DMS53 (cell line): ENCODE measurements around the gene PCBP3.
"Not testable (repeated sequence)": the region's sequence is repeated elsewhere in the genome, so short reads cannot be mapped to it uniquely, and the experiment has no call there.

Source experiments
- DNase-seq: peaks from one replicate; lab custom pipeline; 2025; lab: John Stamatoyannopoulos, UW

The PCBP3 gene

DNA sequence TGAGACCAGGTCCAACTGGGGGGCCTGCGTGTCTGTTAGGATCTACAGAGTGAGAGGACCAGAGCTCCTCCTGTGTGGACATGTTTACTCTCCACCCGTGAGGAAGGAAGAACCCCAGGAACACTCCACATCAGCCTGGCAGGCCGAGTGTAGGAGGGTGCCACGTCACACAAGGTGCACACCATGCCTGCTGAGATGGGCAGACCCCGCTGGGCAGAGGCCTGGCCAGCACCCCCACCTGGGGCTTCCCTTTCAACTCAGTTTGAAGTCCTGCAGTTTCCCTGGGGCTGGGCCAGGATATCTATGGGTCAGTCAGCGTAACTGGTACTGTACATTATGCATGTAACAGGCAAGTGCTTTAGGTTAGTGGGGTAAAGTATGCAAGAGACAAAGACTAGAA, 30.1 kb upstream of the PCBP3 start:
- DNase-seq = no peak

DNA sequence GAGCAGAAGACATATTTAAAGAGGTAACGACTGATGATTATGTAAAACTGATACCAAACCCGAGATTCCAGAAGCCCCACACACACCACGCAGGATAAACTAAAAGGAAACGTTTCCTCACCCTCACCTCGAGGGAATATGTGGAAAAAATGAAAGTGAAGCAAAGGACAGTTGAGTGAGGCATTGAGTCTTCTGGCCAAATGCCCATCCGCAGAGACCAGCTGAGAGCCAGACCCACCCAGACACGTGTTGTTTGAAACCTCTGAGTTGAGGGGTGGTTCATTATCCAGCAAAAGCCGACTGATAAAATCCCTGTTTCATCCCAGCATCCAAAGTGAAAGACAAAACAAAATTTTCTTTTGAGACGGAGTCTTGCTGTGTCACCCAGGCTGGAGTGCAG, 29.6 kb upstream of the PCBP3 start:
- no peak for DNase-seq

DNA sequence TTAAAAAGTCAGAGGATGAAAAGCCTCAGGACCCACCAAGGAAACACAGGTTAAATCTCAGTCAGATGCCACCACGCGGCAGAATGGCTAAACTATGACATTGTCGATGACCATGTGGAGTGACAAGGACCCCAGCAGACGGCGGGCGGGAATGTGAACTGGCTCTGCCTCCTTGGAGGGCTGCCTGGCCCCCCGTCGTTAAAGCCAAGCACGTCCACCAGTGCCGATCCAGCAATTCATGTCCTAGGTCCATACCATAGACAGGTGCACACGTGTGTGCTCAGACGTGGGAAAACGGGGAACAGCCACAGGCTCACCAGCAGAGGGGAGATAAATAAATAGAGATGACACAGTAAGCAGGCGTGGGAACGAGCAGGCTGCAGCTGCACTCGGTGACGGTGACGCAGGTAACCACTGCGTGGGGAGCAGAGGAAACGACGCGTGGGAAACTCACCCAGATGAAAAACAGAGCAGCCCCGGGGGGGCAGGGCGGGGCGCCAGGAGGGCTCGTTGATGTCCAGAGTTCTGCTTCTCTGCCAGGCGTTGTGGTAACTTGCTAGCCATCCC, 28.3 kb upstream of the PCBP3 start:
- peak; percentile 78 for DNase-seq

DNA sequence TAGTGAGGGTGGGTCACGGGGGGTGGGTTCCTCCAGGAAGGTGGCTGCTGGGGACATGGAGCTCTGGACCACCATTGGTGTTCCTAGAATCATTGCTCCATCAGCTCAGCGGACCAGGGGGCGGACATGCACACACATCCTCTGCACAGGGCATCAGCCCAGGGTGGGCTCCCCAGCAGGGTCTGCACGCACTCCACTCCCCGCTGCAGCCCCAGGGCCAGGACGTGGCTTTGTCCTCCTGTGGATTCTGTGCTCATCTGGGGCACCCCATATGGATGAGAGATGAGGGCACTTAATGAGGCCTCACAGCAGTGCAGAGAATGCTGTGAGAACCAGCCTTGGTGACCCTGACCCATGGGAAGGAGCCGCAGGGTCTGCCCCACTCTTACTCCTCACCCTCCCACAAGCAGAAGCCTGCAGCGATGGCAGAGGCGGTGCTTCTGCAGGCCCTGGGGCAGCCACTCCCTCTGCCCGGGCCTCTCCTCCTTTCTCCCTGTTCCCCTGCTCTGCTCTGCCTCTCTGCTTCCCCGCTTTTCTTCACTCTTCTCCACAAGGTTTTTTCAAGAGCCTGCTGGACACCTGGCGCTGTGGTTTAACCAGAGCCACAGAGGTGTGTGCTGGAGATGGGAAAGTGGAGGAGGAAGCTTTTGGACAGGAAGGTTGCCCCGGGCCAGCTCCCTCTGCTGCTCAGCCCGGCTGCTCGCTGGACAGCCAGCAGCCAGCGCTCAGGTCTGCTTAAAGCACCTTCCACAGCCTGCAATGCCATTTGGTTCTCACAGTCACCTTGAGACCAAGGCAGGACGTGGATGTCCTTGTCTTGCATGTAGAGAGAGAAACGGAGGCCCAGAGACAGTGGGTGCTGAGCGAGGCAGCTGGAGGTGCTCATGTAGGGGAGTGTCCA, 26.3 kb upstream of the PCBP3 start:
- DNase-seq = no peak

DNA sequence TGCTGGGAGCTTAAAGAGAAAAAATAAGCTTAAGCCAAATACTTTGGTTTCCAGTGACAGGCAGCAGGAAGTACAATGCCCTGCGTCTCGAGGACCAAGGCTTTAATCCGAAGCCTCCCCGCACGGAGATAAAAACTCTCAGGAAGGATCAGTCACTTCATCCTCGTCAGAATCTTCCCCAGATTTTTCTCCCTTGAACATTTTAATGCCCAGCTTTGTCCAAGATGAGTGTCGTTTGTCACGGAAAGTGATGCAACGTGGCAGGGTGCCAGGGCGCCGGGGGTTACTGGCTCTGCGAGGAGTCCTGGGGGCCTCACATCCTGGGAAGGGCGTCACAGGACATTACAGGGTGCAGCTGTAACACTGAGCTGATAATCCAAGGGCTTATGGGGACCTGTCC, 25.2 kb upstream of the PCBP3 start:
- DNase-seq = no peak

DNA sequence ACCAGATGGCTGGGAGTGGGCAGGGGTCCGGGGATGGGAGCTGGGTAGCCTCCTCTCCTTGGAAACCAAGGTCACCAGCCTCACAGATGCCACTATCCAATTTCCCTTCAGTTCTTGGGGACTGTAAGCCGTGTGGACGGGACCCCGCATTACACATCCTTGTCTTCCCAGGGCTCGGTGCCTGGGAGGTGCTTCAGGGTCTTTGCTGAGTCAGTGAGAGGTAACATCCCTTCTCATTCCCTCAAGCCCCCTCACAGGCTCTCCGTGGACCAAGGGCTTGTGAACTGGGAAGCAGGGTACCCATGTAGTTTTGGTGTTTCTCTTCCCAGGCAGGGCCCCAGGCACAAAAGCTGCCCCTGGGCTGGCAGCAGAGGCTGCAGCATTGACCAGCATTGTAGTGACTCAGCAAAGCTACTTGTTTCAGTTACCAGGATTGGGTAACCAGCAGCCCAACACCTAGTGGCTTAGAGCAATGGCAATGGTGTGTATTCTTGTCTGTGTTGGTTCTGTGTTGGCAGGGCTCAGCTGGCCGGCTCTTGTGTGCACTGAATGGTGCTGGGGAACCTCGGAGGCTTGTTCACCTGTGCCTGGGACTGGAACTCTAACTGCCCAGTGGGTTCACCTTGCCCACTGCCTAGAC, 24.6 kb upstream of the PCBP3 start:
- no peak for DNase-seq

DNA sequence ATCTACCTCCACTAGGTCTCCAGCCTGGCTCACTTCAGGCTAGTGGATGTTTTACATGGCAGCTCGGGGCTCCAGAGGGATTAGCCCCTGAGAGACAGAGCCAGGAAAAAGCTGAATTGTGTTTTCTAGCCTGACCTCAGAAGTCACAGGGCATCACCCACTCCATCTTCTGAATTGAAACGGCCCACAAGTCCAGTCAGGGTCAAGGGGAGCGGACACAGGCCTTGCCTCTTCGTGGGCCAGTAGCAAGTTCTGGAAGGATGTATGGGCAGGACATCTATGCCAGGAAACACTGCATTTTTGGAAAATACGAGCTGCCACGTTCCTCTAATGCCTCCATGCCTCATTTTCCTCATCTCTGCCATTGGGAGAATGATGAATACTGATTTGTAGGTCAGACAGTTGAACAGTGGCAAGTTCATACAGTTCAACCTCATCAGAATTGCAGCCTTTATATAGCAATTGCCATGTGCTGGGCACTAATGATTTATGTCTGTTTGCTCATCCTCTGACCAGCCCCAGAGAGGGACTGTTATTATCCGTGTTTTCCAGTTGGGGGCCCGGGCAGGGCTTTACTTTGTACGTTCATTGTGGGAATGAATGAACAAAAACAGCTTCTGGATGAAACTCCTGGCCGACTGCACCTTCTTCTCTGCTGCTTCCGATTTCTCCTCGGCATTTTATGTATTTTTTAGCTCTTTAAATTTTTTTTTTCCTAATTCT, 23.2 kb upstream of the PCBP3 start:
- DNase-seq = no peak

DNA sequence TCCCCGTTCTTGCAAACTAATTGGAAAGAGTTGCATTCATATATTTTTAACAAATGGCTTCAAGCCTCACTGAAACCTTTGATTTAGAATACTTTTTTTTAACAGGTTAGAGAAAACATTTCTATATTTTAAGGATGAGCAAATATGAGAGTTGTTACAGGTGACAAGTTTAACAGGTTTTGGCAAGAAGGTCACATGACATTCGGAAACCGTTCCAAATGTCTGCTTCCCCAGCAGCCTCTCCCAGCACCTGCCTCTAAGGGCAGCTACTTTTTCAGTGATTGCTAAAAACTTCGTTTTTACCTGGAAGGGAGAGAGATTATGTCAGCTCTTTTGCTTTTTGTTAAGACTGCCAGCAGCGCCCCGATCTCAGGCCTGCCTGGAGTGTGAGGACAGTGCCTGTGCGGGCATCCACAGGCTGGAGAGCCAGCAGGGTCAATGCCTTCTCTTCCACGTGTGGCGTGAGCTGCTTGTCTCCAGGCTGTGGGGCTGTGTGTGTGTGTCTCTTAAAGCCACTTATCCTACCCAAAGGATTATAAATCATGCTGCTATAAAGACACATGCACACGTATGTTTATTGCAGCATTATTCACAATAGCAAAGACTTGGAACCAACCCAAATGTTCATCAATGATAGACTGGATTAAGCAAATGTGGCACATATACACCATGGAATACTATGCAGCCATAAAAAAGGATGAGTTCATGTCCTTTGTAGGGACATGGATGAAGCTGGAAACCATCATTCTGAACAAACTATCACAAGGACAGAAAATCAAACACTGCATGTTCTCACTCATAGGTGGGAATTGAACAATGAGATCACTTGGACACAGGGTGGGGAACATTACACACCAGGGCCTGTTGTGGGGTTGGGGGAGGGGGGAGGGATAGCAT, 21.8 kb upstream of the PCBP3 start:
- not testable (repeated sequence) for DNase-seq

DNA sequence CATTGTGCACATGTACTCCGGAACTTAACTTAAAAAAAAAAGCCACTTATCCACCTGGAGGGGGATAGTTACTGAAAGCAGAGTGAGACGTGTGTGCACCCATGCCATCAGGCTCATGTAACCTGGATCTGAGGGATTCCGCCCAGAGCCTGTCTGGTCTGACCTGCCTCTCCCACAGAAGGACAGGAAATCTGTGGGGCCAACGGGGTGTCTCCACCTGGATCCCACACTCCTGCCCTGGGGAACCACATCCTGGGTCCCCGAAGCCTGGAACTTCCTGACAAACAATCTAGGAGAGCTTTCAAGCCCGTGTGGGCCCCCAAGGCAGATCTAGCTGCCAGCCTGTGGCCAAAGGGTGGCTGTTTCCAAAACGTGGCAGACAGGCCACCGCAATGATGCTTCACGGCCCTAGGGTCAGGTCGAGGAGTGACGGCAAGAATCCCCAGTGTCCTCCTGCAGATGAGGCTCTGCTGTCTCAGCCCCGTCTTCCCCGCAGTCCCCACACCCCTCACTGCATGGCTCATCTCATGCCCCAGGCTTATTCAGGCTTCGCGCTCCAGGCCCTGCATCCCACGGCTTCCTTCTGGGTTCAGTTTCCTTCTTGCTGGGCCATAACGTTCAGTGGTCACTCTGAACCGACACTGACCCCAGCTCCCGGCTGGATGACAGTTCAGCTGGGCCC, 21.0 kb upstream of the PCBP3 start:
- DNase-seq = no peak

DNA sequence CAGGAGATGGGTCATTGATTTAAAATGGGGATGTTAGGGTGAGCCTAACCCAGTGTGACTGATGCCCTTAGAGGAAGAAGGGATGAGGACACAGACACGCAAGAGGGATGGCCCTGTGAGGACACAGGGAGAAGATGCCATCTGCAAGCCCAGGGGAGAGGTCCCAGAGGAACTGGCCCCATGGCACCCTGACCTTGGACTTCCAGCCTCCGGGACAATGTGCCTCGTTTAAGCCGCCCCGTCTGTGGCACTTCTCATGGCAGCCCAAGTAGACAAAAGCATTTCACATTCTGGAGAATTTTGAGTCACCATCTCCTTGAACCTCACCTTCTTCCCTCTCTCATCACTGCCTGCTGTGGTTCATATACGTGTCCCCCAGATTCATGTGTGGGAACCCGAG, 20.1 kb upstream of the PCBP3 start:
- no peak for DNase-seq

DNA sequence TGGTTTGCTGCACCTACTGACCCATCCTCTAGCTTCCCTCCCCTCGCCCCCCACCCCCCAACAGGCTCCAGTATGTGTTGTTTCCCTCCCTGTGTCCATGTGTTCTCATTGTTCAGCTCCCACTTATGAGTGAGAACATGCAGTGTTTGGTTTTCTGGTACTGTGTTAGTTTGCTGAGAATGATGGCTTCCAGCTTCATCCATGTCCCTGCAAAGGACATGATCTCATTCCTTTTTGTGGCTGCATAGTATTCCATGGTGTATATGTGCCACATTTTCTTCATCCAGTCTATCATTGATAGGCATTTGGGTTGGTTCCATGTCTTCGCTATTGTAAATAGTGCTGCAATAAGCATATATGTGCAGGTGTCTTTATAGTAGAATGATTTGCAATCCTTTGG, 17.4 kb upstream of the PCBP3 start:
- not testable (repeated sequence) for DNase-seq

DNA sequence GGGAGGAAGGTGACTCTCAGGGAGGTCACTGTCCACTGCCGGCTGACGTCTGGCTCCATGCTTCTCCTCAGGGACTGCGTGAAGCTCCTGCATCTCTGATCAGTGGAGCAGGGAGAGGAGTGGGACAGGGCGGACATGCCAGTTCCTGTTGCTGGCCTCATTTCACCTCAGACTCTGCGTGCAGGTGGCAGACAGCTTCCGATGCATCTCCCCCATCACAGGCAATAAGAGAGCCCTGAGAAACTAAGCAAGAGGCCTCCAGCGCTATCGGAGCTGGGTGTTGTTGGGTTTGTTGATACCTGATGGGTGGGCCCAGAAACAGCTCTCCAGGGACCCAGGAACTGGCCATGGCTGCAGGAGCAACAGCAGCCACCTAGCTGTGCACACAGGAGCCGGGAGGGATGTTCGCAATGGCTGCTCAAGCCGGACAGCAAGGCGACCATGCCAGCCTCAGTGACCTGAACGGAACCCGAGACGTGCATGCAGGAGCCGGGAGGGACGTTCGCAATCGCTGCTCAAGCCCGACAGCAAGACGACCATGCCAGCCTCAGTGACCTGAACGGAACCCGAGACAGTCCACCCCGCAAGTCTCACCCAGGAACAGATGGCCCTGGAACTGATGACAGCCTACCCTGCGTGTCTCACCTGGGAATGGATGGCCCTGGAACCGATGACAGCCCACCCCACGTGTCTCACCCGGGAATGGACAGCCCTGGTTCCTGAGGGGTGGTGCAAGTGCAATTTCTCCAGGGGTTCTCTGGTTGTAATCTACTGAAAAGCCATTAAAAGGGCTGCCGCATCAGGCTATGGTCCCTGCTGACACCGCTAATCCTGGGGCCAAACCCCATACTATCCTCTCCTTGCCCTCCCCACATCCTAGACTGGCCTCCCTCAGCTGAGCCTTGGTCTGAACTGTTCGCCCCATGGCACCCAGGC, 14.2 kb upstream of the PCBP3 start:
- no peak for DNase-seq

DNA sequence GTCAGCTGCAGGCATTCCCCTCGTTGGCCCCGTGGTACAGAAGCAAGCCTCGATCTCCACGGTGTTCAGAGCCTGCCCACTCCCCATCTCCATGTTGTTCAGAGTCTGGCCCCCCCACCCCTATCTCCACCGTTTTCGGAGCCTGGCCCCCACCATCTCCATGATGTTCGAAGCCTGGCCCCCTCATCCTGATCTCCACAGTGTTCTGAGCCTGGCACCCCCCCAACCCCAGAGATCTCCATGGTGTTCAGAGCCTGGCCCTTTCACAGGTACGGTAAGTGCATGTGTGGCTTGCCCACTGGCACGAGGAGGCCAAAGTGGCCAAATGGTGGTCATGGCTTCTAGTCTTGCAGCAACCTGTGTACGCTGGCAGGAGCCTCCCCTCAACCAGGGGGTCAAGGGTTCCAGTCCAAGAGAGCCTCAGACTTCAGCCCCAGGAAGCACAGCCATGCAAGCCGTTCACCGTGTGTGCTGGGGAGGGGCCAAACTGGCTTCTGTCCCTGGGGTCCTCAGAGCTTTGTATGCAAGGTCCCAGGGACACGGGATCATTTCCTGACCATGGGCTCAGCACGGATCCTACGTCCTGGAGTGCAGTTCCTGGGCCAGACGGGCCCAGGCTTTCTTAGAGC, 13.3 kb upstream of the PCBP3 start:
- no peak for DNase-seq

DNA sequence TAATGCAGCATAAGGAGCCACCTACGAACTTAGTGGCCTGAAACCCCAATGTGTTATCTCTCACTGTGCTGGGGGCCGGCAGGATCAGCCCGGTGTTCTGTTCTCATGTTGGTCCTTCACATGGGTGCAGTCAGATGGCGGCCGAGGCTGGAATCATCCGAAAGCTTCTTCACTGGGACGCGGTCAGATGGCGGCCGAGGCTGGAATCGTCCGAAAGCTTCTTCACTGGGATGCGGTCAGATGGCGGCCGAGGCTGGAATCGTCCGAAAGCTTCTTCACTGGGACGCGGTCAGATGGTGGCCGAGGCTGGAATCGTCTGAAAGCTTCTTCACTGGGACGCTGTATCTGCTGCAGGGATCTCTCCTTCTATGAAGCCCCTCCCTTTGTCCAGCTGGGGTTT, 12.6 kb upstream of the PCBP3 start:
- no peak for DNase-seq

DNA sequence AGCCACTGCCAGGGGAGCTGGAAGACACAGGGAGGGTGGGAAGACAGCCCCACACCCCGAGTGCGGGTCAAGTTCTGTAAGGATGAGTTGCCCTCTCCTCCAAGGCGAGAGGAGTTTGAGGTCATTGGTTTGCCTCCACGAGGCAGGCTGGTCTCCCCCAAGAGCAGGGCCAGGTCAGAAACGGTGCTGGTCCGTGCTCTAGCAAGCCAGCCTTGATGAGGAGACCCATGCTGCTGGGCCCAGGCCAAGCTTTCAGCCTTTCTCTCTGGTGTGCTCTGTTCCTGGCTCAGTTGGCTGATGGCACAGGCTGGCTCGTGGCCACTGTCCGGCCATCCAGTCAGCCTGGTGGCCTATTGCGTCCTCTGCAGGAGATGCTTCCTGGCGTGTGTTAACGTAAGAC, 12.0 kb upstream of the PCBP3 start:
- no peak for DNase-seq

DNA sequence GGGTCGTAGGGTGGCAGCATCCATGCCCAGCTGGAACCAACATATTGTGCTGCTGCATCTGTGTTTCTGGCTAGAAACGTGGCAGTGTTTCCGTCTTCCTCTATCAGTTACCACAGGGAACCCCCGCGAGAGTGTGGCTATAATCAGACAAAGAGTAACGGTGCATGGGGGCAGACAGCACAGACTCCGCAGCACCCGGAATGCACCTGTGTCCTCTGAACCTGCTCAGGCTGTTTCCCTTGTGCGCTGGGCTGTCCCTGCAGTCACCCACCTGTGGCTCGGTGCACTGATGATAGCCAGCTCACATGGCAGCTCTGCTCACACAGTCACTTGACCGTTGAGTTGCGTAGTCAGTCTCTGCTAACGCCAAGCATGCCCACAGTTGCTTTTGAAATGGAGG, 11.4 kb upstream of the PCBP3 start:
- no peak for DNase-seq

DNA sequence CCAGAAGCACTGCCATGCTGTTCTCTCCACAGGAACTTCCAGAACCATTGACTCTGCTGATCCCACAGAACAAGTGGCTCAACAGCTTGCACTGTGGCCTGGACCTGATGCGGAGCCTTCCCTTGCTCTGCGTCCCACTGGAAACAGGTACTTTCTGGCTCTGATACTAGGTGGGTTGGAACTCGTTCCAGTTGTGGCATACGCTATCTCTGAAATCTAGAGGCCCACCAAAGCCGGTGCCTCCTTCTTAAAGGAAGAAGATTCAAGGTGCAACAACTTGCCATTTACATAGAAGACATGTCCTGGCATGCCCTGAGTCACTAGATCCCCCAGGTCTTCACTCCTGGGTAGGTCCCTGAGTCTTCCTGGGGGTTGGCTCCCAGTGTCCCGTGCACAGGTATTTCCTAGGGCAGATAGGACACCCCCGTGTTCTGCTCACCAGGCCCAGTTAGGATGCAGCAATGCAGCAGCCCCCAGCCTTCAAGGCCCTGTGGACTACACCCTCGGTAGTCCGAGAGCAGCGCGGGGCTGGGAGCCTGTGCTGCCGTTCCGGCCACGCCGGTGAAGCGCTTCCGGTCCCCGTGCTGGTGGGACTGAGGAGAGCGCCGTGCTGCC, 10.8 kb upstream of the PCBP3 start:
- no peak for DNase-seq

DNA sequence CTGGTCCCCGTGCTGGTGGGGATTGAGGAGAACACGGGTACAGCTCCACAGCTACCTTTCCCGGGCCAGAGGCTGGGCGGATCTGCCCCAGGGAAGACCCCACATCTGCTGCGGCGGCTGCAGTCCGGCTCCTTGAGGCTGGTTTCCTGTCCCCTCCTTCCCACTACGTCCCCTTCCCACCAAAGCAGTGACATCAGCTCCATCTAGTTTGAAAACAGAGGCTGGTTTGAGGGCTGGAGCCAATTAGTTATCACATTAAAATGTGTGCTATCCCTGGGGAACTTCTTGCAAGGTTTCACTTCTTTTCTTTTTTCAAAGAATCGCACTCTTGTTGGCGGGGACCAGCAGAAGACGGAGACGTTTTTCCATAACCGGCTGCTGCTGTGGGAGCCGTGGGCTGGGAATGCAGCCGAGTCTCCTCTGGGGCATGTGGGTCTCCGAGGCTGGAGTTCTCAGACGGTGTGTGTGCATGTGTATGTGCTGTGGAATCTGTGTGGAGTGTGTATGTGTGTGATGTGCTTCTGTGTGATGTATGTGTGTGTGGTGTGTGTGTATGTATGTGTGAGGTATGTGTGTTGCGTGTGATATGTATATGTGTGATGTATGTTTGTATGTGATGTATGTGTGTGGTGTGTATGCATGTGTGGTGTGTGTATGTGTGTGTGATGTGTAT, 8.9 kb upstream of the PCBP3 start:
- no peak for DNase-seq
